SU-DHL-6 (cell line): ENCODE data around the gene SPRY1.

ENCODE experiments used
- H2AFZ ChIP-seq: fragments of 200-600 bp; sonication (generic); 2 replicates; pipeline ENCODE4 v1.6.1; 2014; ENCODE audit warnings: low read depth, mild to moderate bottlenecking, moderate library complexity, mixed read lengths, antibody characterized with exemption, low read length; ENCODE audit not compliant: severe bottlenecking
- H3F3A ChIP-seq: fragments of 200-600 bp; shearing (Covaris generic); 2 replicates; pipeline ENCODE4 v1.6.0; 2016; ENCODE audit warnings: antibody characterized with exemption, mild to moderate bottlenecking; ENCODE audit not compliant: insufficient read depth
- H3K27ac ChIP-seq: fragments of 200-600 bp; sonication (generic); 2 replicates; pipeline ENCODE4 v1.5.1; 2016; ENCODE audit warnings: low read depth, mild to moderate bottlenecking, low read length, moderate library complexity, mixed read lengths
- H3K27me3 ChIP-seq: fragments of 200-600 bp; sonication (generic), shearing (Covaris generic); 2 replicates; pipeline ENCODE4 v1.6.0; 2014; ENCODE audit warnings: mild to moderate bottlenecking, low read length
- H3K36me3 ChIP-seq: fragments of 200-600 bp; sonication (generic); 2 replicates; pipeline ENCODE4 v1.6.1; 2014; ENCODE audit warnings: mild to moderate bottlenecking, low read length, mixed read lengths
- H3K4me2 ChIP-seq: fragments of 300-600, 200-600 bp; shearing (Covaris generic), sonication (generic); 2 replicates; pipeline ENCODE4 v1.6.0; 2014; ENCODE audit warnings: low read length, low read depth, mild to moderate bottlenecking; ENCODE audit not compliant: poor library complexity, severe bottlenecking
- H3K4me3 ChIP-seq: fragments of 200-600 bp; sonication (generic); 2 replicates; pipeline ENCODE4 v1.5.1; 2014; ENCODE audit warnings: antibody characterized with exemption, low read length, mild to moderate bottlenecking, mixed read lengths; ENCODE audit not compliant: insufficient read depth, poor library complexity, severe bottlenecking
- H3K79me2 ChIP-seq: fragments of 200-600 bp; sonication (generic); 2 replicates; pipeline ENCODE4 v1.6.1; 2014; ENCODE audit warnings: mild to moderate bottlenecking, low read length, moderate library complexity; ENCODE audit not compliant: insufficient read depth
- H3K9ac ChIP-seq: fragments of 200-600 bp; sonication (generic); 2 replicates; pipeline ENCODE4 v1.7.0; 2014; ENCODE audit warnings: mild to moderate bottlenecking, low read length
- H3K9me2 ChIP-seq: fragments of 200-600 bp; sonication (generic); replicated peaks from 2 replicates; pipeline ENCODE4 v1.6.1; 2014; ENCODE audit warnings: low read length; ENCODE audit not compliant: insufficient read depth
- H3K9me3 ChIP-seq: fragments of 200-600 bp; sonication (generic); 2 replicates; pipeline ENCODE4 v1.6.1; 2014; ENCODE audit warnings: low read length, mixed read lengths; ENCODE audit not compliant: insufficient read depth
- H4K20me1 ChIP-seq: fragments of 200-600 bp; sonication (generic); 2 replicates; pipeline ENCODE4 v1.6.1; 2014; ENCODE audit warnings: low read depth, mild to moderate bottlenecking, antibody characterized with exemption, low read length, moderate library complexity, mixed read lengths
- CTCF ChIP-seq: fragments of 200-600 bp; sonication (generic); IDR thresholded peaks from one replicate; pipeline ENCODE4 v1.5.1; 2017; ENCODE audit warnings: antibody characterized with exemption, mild to moderate bottlenecking, low read length, moderate library complexity; ENCODE audit not compliant: insufficient read depth, poor library complexity, severe bottlenecking
- EZH2phosphoT487 ChIP-seq: fragments of 200-600 bp; sonication (generic), shearing (Covaris generic); conservative IDR thresholded peaks from 2 replicates; pipeline ENCODE4 v1.6.1; 2018; ENCODE audit warnings: mild to moderate bottlenecking, antibody characterized with exemption, low read length, moderate library complexity, mixed read lengths

The SPRY1 gene

GRCh38 chr4:123423819-123424218, 27.2 kb downstream of the SPRY1 start:
- no peaks in the 10 kb centered on the region for H3K27me3 ChIP-seq
- H3K36me3 ChIP-seq: no peaks in the 10 kb centered on the region
- no peaks in the 10 kb centered on the region for H3K9me2 ChIP-seq
- H4K20me1 ChIP-seq: no peaks in the 10 kb centered on the region
- no peak overlapping the region for H2AFZ ChIP-seq
- no peak overlapping the region for H3K4me2 ChIP-seq
- H3K4me3 ChIP-seq: no peak overlapping the region
- no peak overlapping the region for H3K27ac ChIP-seq
- no peaks in the 10 kb centered on the region for H3F3A ChIP-seq
- H3K79me2 ChIP-seq: no peaks in the 10 kb centered on the region
- no peak for TF ChIP-seq CTCF
- TF ChIP-seq EZH2phosphoT487: no peak
- no peaks in the 10 kb centered on the region for H3K9me3 ChIP-seq
- no peak overlapping the region for H3K9ac ChIP-seq

GRCh38 chr4:123427951-123428350, 31.4 kb downstream of the SPRY1 start:
- Histone ChIP-seq H3F3A (no peaks in the 10 kb centered on the region), H3K9me3 (no peaks in the 10 kb centered on the region), H3K27me3 (no peaks in the 10 kb centered on the region), H3K4me3 (no peak overlapping the region), H2AFZ (no peak overlapping the region), H4K20me1 (no peaks in the 10 kb centered on the region), H3K27ac (no peak overlapping the region), H3K4me2 (no peak overlapping the region), H3K9me2 (no peaks in the 10 kb centered on the region), H3K79me2 (no peaks in the 10 kb centered on the region), H3K36me3 (no peaks in the 10 kb centered on the region), H3K9ac (no peak overlapping the region)
- TF ChIP-seq EZH2phosphoT487 (no peak), CTCF (no peak)

GRCh38 chr4:123430031-123430430, 33.4 kb downstream of the SPRY1 start:
- H2AFZ ChIP-seq: no peak overlapping the region
- H3F3A ChIP-seq: no peaks in the 10 kb centered on the region
- no peak for TF ChIP-seq EZH2phosphoT487
- TF ChIP-seq CTCF: no peak
- H3K36me3 ChIP-seq: no peaks in the 10 kb centered on the region
- no peak overlapping the region for H3K9ac ChIP-seq
- H3K79me2 ChIP-seq: no peaks in the 10 kb centered on the region
- no peaks in the 10 kb centered on the region for H4K20me1 ChIP-seq
- no peak overlapping the region for H3K4me2 ChIP-seq
- no peak overlapping the region for H3K27ac ChIP-seq
- H3K4me3 ChIP-seq: no peak overlapping the region
- H3K27me3 ChIP-seq: no peaks in the 10 kb centered on the region
- no peaks in the 10 kb centered on the region for H3K9me3 ChIP-seq
- no peaks in the 10 kb centered on the region for H3K9me2 ChIP-seq
